ENCODE measurements around the gene RABL6. TPM values are rescaled to one million over a fixed set of nuclear protein-coding genes. Genes with fewer than 3 reads are reported as not detected.
"Not testable (repeated sequence)": the region's sequence is repeated elsewhere in the genome, so short reads cannot be mapped to it uniquely, and the experiment has no call there.

Gene RABL6
- polyA plus RNA-seq, 3 donors, result 59.2 to 79.6 (median 70.5) TPM

GRCh38 chr9:136791516-136792276 is 16.1 kb upstream of the RABL6 start:
- no peak for DNase-seq (ENCODE audit: extremely low read depth in 1 of 11, low read depth in 9 of 11, low spot score in 4 of 11)

- no peak for DNase-seq (ENCODE audit: extremely low read depth in 1 of 11, low read depth in 9 of 11, low spot score in 4 of 11)
Observed at GRCh38 chr9:136792321-136793085, 15.2 kb upstream of the RABL6 start.

- no peak for DNase-seq (ENCODE audit: extremely low read depth in 1 of 11, low read depth in 9 of 11, low spot score in 4 of 11)
Observed at GRCh38 chr9:136793086-136793946, 14.4 kb upstream of the RABL6 start.

- DNase-seq (ENCODE audit: extremely low read depth in 1 of 11, low read depth in 9 of 11, low spot score in 4 of 11), result no peak
Observed at GRCh38 chr9:136794281-136794999, 13.3 kb upstream of the RABL6 start.

- DNase-seq (ENCODE audit: extremely low read depth in 1 of 11, low read depth in 9 of 11, low spot score in 4 of 11), result no peak
Observed at GRCh38 chr9:136795000-136795348, 12.8 kb upstream of the RABL6 start.

GRCh38 chr9:136796238-136796774 is 11.4 kb upstream of the RABL6 start, which contains the start of gene CCDC183:
CCDC183 (plus strand) TSS chr9:136796338; CDS start chr9:136796398, 60 bp downstream.
- DNase-seq (ENCODE audit: extremely low read depth in 1 of 11, low read depth in 9 of 11, low spot score in 4 of 11), result no peak

- DNase-seq (ENCODE audit: extremely low read depth in 1 of 11, low read depth in 9 of 11, low spot score in 4 of 11), result not testable (repeated sequence)
Observed at GRCh38 chr9:136796775-136797347, 10.9 kb upstream of the RABL6 start.

GRCh38 chr9:136798708-136799078 is 9.1 kb upstream of the RABL6 start:
- no peak for DNase-seq (ENCODE audit: extremely low read depth in 1 of 11, low read depth in 9 of 11, low spot score in 4 of 11)

GRCh38 chr9:136799079-136799853 is 8.5 kb upstream of the RABL6 start:
- DNase-seq (ENCODE audit: extremely low read depth in 1 of 11, low read depth in 9 of 11, low spot score in 4 of 11), result no peak

- peak in 6 of 11 donors; percentile 75 to 86 (median 79) for DNase-seq (ENCODE audit: extremely low read depth in 1 of 11, low read depth in 9 of 11, low spot score in 4 of 11)
Observed at GRCh38 chr9:136799854-136800657, 7.7 kb upstream of the RABL6 start.

- no peak for DNase-seq (ENCODE audit: extremely low read depth in 1 of 11, low read depth in 9 of 11, low spot score in 4 of 11)
Observed at GRCh38 chr9:136802321-136802720, 5.4 kb upstream of the RABL6 start.

GRCh38 chr9:136803009-136803550 is 4.7 kb upstream of the RABL6 start:
- DNase-seq (ENCODE audit: extremely low read depth in 1 of 11, low read depth in 9 of 11, low spot score in 4 of 11), result not testable (repeated sequence)

- no peak for DNase-seq (ENCODE audit: extremely low read depth in 1 of 11, low read depth in 9 of 11, low spot score in 4 of 11)
Observed at GRCh38 chr9:136803551-136804508, 3.9 kb upstream of the RABL6 start.

- no peak for DNase-seq (ENCODE audit: extremely low read depth in 1 of 11, low read depth in 9 of 11, low spot score in 4 of 11)
Observed at GRCh38 chr9:136804509-136805206, 3.1 kb upstream of the RABL6 start.

GRCh38 chr9:136805207-136805740 is 2.5 kb upstream of the RABL6 start:
- no peak for DNase-seq (ENCODE audit: extremely low read depth in 1 of 11, low read depth in 9 of 11, low spot score in 4 of 11)

All from renal cortex interstitium (tissue), 11 donors.